ENCODE results near the gene OSBPL9.
"Not testable (repeated sequence)": the region's sequence is repeated elsewhere in the genome, so short reads cannot be mapped to it uniquely, and the experiment has no call there.

OSBPL9 gene

GRCh38 chr1:51716746-51717145, 99.9 kb downstream of the OSBPL9 start:
- no peak for DNase-seq

- no peak for DNase-seq
Measured at GRCh38 chr1:51717842-51718241, 101.0 kb downstream of the OSBPL9 start.

- DNase-seq: no peak
Measured at GRCh38 chr1:51719146-51719545, 102.3 kb downstream of the OSBPL9 start.

DNA sequence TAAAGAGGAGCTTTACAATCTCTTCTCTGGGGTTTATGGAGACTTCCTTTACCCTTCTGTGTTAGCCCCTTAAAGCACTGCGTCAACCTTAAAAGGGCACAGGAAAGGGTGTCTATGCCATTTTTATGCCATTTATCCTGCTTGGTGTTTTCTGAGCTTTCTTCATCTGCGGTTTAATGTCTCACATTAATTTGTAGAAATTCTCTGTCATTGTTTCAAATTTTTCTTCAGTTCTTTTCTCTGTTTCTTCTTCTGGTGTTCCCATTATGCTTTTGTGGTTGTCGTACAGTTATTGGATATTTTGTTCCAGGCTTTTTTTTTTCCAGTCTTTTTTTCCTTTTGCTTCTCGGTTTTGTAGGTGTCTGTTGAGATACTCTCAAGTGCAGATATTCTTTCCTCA, 107.9 kb downstream of the OSBPL9 start:
- no peak for DNase-seq

DNA sequence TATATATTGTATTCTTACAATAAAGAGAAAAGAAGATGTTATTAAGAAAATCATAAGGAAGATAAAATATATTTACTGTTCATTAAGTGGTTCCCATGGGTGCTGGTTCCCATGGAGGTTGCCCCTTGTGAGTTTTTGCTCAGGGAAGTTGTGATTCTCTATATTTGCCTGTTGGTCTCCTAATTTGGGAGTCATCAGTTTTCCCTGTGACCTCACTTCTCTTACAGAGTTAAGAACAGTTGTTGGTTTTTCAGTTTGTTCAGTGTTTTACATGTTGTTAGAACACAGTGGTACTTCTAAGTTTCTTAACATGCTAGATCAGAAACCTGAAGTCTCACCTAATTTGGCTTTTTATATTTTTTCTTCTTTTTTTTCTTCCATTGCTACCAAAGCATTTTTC, 109.2 kb downstream of the OSBPL9 start:
- no peak for DNase-seq

DNA sequence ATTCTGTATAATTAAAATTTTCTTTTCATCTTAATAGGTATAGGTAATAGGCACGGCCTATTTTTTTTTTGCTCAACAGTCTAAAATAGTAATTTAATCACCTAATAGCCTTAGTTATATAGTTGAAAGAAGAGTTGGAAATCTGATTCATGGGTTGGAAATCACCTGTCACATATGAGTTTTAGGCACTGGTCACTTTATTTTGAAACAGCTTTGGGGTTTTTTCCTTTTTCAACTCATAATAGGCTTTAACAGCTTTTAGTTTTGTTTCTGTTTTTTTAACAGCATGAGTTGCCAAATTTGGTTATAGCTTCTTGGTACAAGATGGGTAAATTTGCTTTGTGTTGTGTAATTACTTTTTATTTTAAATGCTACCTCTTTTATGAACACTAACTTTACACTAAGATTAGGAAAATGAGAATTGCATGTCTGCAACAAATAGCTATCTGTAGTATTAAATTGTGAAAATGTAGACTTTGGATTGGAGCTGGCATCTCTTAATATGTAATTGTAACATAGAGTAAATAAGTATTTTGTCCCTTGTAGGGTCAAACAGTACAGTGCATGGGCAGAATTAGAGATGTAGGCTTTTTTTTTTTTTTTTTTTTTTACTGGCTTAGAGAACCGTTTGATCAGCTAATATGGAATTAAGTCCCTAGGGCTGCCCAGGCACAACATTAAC, 109.8 kb downstream of the OSBPL9 start:
- DNase-seq: no peak

DNA sequence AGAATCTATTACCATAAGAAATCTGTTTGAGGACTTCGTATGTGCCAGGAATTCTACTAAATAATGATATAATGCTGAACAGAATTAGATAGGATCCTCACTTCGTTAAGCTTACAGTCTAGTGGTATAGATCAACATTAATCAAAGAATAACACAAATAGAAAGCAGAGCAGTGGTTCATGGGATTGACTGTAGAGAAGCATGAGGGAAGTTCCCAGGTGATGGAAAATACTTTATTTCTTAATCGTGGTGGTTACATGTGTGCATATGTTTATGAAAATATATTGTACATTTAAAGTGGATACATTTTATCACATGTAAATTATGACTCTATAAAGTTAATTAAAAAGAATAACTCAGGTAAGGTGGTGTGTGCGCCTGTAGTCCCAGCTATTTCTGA, 110.5 kb downstream of the OSBPL9 start:
- DNase-seq: no peak

DNA sequence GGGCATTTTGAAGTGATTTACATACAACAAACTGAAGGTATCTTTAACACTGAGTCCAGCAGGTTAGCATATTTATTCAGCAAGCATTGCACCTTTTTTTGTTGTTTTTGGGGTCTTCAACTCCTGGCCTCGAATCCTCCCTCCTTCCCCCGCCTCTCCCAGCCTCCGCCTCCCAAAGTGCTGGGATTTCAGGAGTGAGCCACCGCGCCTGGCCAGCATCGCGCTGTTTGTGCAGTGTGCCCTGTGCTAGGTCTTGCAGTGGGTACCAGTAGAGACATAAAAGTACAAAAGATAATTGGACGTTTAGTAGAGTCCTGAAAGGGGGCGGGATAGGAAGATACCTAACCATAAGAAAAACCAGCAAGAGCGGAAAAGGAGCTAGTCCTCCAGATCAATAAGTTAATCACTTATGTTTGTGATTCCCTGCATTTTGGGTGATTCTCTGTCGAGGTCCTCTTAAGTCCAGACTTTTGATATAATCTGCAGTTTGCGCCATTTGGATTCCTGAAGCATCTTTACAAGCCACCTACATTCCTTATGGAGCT, 111.8 kb downstream of the OSBPL9 start:
- DNase-seq: no peak

GRCh38 chr1:51729156-51729823, 112.4 kb downstream of the OSBPL9 start:
- DNase-seq: peak; percentile 53

DNA sequence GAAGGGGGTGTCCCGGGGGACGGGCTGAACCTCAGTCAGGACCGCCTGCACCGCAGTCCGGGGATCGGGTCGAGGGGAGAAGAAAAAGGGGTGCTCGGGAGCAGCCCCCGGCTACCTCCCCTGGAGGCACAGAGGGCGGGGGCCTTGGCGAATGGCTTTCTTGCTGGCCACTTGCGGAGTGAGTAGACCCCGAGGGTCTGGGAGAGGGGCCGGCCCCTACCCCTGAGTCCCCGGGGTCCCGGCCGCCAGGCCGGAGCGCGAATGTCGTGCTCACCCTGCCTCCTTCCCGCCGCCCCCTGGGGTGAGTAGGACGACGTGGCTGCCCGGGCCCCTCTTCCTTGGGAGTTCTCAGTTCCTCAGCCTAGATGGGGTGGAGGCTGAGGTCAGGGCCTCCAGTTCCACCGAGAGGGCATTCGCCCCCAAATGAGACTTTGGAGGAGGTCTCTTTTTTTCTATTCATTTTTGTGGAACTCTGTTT, 113.0 kb downstream of the OSBPL9 start:
- no peak for DNase-seq

DNA sequence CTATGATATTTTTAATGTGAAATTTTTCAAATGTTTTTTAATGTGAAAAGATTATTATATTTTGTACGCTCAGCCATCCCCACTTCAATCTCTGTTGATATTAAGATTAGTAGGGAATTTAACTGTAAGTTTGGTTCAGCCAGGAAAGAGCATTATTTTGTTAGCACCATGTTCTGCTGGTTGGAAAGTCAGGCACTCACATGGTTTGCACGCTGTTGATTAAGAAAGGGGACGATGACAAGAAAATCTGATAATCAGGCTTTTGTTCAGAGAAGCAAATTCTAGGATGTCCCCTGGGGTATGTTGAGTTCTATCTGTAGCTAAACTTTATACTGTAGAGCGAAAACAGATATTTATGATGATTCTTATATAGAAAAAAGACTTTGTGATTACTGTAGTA, 115.1 kb downstream of the OSBPL9 start:
- no peak for DNase-seq

DNA sequence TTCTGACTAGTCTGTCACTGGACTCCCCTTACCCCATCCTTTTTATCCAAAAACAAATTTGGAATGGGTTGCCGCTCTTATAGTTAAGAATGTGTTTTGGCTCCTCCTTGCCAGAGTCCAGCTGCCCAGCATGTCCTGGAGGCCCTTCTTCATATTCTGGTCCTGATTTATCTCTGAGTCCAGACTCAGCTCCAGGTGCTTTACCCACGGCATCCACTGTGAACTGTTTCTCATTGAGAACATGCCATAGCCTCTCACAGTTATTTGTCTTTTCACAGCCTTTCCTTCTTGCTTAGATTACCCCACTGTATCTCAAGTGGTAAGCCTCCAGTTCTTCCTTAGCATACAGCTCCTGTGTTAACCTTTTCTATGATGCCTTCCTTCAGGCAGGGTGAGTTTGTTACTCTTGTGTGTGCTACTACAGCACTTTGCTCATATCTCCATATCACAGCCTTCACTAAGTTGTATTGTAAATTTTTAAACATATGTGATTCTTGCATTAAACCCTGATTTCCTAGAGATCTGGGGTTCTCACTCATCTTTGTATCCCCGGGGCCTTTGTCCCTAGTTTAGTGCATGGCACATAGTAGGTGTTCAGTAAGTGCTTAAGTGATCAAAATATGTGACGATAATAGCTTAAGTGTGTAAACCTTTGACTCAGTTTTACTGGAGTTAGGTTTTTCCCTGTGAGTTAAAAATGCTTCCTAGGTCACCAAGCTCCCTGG, 116.0 kb downstream of the OSBPL9 start:
- no peak for DNase-seq

DNA sequence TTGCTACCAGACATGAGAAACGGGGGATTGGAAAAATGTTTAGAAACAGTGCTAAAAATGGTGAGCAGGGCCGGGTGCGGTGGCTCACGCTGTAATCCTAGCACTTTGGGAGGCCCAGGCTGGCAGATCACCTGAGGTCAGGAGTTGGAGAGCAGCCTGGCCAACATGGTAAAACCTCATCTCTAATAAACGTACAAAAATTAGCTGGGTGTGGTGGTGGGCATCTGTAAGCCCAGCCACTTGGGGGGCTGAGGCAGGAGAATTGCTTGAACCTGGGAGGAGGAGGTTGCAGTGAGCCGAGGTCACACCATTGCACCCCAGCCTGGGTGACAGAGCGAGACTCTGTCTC, 116.5 kb downstream of the OSBPL9 start:
- not testable (repeated sequence) for DNase-seq

DNA sequence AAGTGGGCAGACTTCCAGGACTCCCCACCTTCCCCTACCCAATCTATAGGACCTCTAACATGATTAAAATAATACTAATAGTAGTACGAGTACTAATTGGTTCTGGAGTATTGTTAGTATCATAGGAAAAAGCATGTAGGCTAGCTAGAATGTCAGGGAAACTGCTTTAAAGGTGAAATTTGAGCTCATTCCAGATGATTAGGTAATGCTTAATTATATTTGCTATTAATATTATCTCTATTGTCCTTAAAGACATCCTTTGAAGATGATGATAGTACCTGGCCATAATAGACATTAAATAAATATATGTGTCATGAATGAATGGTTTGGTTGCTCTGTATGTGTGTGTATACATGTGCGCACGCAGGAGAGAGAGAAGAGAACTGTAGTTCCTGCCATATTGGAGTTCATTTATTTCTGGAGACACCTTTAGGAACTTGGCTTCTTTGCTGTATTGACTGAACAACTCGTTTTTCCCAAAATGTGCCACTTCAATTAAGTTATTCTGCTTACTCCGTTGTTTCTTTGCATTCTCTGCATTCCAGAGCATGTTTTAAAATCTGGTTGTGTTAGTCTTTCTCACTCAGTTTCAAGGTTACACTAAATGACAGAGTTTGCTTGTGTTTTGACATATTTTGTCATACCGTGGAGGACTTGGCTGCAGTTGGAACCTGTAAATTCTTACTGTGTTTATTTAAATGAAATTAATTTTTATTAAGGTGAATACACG, 117.1 kb downstream of the OSBPL9 start:
- DNase-seq: peak; percentile 15

- no peak for DNase-seq
Measured at GRCh38 chr1:51734896-51735745, 118.2 kb downstream of the OSBPL9 start.

DNA sequence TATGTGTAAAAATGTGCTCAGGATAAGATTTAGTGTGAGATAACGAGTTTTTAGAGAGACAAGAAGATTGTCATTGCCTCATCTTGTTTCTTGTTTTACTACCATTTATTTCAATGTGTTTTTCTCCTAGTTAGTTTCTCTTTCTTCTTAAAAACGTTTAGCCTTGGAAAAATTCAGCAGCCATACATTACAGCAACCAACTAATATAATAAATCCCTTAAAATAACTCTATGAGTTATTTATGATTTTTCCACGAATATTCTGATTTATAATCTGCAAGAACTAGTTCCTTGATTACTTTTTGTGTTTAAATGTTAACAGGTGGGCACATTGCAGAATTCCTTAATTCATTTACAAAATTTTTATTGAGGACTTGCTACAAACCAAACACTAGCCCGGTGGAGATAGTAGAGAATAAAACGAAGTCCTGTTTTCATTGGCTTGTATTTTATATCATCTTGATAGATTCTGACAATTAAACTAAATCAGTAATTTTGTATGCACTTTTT, 118.9 kb downstream of the OSBPL9 start:
- no peak for DNase-seq

GRCh38 chr1:51736702-51737101, 119.8 kb downstream of the OSBPL9 start:
- DNase-seq: no peak

- DNase-seq: no peak
Measured at GRCh38 chr1:51738681-51739080, 121.8 kb downstream of the OSBPL9 start.

- no peak for DNase-seq
Measured at GRCh38 chr1:51740652-51741051, 123.8 kb downstream of the OSBPL9 start.

DNA sequence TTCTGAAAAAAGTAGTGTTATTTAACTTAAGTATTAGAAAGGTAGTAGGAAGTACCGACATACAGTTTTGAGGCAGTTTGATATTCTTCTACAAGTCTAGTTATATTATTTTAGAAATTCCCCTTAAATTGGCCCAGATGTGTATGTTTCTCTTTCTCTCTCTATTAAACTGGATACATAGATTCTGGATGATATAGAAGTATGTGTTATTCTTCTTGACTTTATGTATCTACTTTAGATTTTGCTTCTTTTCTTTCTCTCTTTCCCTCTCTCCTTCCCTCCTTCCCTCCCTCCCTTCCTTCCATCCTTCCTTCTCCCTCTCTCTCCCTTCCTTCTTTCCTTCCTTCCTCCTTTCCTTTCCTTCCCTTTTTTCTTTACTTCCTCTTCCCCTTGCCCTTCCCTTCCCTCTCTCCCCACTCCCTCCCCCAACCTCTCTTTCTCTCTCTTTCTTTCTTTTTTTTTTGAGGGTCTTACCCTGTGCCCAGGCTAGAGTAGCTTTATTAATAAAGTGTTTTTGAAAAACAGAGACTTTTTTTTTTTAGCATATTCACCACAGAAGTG, 124.3 kb downstream of the OSBPL9 start:
- no peak for DNase-seq

- DNase-seq: no peak
Measured at GRCh38 chr1:51744506-51745303, 127.8 kb downstream of the OSBPL9 start.

Data from NCI-H1417 treated with DMSO at 0.1 percent for 48 hours (cell line).